Activated CD4-positive, alpha-beta T cell treated with anti-CD3 and anti-CD28 coated beads for 1 hour (primary cell): ENCODE measurements around the gene SUCLG2.
"Not testable (repeated sequence)": the region's sequence is repeated elsewhere in the genome, so short reads cannot be mapped to it uniquely, and the experiment has no call there.

Source experiments
- DNase-seq: peaks from one replicate; pipeline ENCODE4 v3.0.0-alpha.2; 2020

SUCLG2 gene

DNA sequence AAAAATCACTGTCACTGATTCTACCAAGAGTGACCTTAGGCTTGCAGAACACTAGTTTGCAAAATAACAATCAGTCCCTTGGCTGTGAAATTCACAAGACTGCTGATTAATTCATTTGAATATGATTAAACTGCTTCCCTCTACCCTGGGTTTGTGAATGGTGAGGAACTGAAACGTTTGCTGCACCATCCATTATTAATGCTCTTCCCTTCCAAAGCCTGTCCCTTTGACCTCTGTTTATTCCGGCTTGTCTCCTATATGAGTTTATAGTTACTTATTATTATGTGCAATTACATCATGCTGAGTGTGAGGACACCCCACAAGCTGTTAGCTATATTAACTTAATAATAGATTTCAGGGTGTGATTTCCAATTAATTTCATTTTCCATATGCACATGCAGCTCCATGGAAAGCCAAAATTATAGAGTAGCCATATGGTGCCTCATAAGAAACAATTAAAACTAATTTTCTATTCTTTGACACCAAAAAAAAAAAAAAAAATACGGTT lies 96.5 kb downstream of the SUCLG2 start:
- DNase-seq, result no peak

- no peak for DNase-seq
Observed at GRCh38 chr3:67551361-67552016, 102.9 kb downstream of the SUCLG2 start.

DNA sequence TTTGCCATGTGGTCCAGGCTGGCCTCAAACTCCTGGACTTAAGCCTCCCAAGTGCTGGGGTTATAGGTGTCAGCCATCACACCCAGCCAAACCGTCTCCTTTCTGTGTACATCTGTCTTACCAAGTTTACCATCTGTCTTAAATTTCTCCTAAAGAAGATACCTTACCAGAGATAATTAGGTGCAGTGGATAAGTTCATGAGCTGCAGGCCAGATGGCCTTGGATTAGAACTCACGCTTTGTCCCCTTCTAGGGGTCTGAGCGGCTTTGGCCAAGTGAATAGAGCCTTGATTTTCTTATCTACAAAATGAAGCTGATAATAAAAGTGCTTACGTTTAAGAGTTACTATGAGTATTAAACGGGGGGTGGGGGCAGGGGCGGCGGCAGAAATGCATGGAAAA lies 103.9 kb downstream of the SUCLG2 start:
- DNase-seq, result no peak

DNA sequence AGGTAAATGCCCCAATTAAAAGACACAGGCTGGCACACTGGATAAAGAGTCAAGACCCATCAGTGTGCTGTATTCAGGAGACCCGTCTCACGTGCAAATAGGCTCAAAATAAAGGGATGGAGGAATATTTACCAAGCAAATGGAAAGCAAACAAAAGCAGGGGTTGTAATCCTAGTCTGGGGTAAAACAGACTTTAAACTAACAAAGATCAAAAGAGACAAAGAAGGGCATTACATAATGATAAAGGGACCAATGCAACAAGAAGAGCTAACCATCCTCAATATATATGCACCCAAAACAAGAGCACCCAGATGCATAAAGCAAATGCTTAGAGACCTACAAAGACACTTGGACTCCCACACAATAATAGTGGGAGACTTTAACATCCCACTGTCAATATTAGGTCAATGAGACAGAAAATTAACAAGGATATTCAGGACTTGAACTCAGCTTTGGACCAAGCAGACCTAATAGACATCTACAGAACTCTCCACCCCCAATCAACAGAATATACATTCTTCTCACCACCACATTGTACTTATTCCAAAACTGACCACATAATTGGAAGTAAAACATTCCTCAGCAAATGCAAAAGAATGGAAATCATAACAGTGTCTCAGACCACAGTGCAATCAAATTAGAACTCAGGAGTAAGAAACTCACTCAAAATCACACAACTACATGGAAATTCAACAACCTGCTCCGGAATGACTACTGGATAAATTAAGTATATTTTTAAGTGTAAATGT lies 111.7 kb downstream of the SUCLG2 start:
- DNase-seq, result not testable (repeated sequence)

GRCh38 chr3:67540198-67540894 lies 114.1 kb downstream of the SUCLG2 start:
- no peak for DNase-seq

GRCh38 chr3:67537203-67537602 lies 117.2 kb downstream of the SUCLG2 start:
- DNase-seq, result not testable (repeated sequence)

GRCh38 chr3:67535006-67535405 lies 119.4 kb downstream of the SUCLG2 start:
- DNase-seq, result no peak

- no peak for DNase-seq
Observed at GRCh38 chr3:67534594-67534993, 119.8 kb downstream of the SUCLG2 start.

GRCh38 chr3:67531181-67532101 lies 123.0 kb downstream of the SUCLG2 start:
- no peak for DNase-seq

GRCh38 chr3:67529915-67530314 lies 124.5 kb downstream of the SUCLG2 start:
- DNase-seq, result no peak

GRCh38 chr3:67529337-67529736 lies 125.1 kb downstream of the SUCLG2 start:
- no peak for DNase-seq

DNA sequence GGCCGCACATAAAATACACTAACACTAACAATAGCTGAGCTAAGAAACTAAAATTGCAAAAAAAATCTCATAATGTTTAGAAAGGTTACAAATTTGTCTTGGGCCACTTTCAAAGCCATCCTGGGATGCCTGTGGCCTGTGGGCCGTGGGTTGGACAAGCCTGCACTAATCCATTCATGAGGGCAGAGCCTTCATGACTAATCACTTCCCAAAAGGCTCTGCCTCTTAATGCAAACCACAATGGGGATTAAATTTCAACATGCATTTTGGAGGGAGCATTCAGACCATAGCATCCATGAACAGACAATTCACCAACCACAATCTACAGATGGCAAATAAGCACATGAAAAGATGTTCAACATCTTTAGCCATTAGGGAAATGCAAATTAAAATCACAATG lies 128.2 kb downstream of the SUCLG2 start:
- no peak for DNase-seq

DNA sequence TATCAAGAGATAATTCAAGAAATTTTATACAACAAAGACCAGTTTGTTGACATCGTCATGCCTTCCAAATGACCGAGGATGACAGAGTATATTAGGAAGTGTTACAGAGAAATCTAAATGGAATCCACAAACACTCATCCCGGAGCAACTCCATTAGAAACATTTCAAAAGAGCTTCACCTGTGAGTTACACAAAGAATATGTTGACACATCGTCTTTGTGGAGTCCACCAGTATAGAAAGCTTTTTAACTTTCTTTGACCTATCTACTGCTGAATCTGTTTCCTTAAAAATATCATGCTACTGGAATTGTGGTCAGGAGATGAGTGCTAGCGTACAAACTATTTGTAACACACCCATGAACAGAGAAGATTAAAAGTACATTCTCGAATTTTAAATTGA lies 130.4 kb downstream of the SUCLG2 start:
- no peak for DNase-seq

DNA sequence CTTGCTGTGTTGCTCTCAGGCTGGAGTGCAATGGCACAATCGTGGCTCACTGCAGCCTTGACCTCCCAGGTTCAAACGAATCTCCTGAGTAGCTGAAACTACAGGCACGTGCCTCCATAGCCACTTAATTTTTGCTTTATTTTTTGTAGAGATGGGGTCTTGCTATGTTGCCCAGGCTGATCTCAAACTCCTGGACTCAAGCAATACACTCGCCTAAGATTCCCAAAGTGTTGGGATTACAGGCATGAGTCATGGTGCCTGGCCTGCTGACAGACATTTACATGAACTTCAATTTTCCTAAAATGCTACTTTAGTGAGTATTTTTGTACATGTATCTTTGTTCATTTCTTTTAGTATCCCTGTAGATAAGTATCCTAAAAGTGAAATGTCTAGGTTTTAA lies 132.3 kb downstream of the SUCLG2 start:
- no peak for DNase-seq

DNA sequence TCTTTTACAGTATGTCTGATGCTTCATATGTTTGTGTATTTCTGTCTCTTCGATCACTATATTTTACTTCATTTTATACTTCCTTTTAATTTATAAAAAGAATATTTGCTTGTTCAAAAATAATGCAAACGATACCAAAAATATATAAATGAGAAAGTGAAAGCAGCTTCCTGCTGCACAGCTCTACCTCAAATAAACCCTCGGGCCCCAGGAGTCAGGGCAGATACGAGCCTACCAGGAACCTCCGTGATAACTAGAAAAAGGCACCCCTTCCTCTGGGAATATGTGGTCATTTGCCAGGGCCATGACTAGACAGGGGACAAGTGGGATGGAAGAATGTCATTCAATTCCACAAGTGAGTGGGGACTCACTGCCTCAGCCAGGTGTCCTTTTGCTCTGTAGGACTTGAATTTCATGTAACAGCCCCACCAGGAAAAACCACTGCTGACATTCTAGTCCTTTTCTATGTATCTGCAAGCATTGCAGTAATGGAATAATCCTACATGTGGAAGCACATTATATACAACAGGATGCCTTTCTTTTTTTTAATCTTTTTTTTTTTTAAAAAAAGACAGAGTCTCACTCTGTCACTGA lies 133.3 kb downstream of the SUCLG2 start:
- no peak for DNase-seq

- DNase-seq, result no peak
Observed at GRCh38 chr3:67518236-67518635, 136.2 kb downstream of the SUCLG2 start.

GRCh38 chr3:67517781-67518180 lies 136.6 kb downstream of the SUCLG2 start:
- DNase-seq, result no peak

DNA sequence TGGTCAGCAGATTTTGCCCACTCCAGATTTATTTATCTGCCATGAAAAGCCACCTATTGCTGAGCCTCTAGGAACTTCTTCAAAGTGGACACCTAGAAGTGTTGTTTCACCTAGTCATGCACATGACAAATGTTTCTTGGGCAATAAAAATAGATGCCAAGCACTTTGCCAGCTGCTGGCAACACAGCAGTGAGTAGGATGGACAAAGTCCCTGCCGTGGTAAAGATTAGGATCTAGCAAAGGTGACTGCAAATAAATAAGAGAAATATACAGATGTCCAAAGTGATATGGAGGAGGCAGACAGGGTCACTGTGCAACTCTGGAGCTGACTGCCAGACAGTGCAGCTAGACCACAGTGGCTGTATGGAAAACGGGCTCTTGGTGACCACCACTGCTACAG lies 137.9 kb downstream of the SUCLG2 start:
- no peak for DNase-seq

DNA sequence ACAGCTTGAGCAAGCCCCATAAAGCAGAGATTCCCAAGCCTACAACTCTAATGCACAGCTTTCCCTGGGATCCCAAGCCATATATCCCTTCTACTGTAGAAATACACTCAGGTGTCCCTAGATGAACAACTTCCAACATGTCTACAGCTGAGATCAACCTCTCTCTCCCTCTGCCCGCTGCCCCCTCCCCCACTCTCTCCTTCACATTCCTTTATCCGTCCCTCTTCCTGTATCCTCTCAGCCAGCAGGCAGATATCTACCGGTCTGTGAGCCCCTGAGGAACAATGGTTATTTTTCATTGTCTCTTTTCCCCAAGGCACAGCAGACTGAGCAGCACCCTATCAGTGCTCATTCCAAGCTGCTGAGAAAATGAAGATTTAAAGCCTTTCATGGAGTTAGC lies 138.6 kb downstream of the SUCLG2 start:
- DNase-seq, result no peak

- DNase-seq, result no peak
Observed at GRCh38 chr3:67509471-67510075, 144.8 kb downstream of the SUCLG2 start.

DNA sequence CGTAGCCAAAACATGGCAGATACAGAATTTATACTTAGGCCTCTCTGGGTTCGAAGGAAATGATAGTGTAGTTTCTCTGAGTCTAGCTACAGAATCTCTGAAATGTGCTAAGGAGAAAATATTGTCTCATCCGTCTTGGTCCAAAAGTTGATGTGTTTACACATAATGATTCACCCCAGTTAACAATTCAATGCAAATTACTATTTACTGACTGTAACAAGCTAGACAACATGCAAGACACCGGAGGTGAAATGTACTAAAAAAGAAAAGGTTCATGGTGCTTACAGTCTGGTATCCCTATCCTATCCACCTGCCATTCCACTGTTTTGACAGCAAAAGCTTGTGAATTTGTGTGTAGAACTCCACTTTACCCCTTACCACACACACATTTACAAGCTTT lies 146.8 kb downstream of the SUCLG2 start:
- no peak for DNase-seq

DNA sequence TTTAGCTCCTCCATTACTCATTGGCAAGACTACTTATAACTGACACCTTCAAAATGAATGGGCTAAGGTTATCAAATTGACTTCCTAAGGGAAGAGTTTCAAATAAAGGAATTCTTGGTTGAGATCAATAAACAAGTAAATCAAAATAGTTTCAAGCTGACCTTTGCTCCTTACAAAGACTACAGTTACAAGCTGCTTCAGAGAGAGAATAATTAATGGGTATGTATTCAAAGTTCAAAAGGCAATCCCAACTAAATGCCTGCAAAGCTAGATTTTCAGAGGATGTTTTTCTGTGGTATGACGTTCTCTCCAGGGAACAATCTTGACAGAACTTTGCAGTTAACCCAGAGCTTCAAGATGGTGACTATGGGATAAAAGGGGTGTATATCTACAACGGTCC lies 153.7 kb downstream of the SUCLG2 start:
- DNase-seq, result no peak
